IPS DF 19.7 (cell line): ENCODE measurements around the gene NDUFA3.
"Not testable (repeated sequence)": the region's sequence is repeated elsewhere in the genome, so short reads cannot be mapped to it uniquely, and the experiment has no call there.

Source experiments
- DNase-seq: peaks from one replicate; pipeline ENCODE4 v3.0.0-alpha.2; 2013; ENCODE audit warnings: low read depth, low spot score

Gene NDUFA3

GRCh38 chr19:54102421-54103169 is at the start of gene NDUFA3:
NDUFA3 (plus strand) TSS chr19:54102855; CDS start chr19:54102879, 24 bp downstream.
- DNase-seq = peak; percentile 97

- DNase-seq = no peak
Measured at GRCh38 chr19:54062643-54063042, 40.0 kb upstream of the NDUFA3 start.

- DNase-seq = no peak
Measured at GRCh38 chr19:54063350-54064116, 39.1 kb upstream of the NDUFA3 start, which contains the start of gene VSTM1. VSTM1 (minus strand) TSS chr19:54063897; CDS start chr19:54063777, 120 bp downstream.

GRCh38 chr19:54069470-54069869 is 33.2 kb upstream of the NDUFA3 start:
- DNase-seq = no peak

- no peak for DNase-seq
Measured at GRCh38 chr19:54073829-54074228, 28.8 kb upstream of the NDUFA3 start.

GRCh38 chr19:54074851-54075250 is 27.8 kb upstream of the NDUFA3 start:
- DNase-seq = no peak

- no peak for DNase-seq
Measured at GRCh38 chr19:54077334-54077733, 25.3 kb upstream of the NDUFA3 start.

GRCh38 chr19:54081032-54081431 is 21.6 kb upstream of the NDUFA3 start, which contains the start of gene TARM1:
TARM1 (minus strand) TSS chr19:54081365; CDS start chr19:54081340, 25 bp downstream.
- DNase-seq = no peak

GRCh38 chr19:54084410-54084809 is 18.2 kb upstream of the NDUFA3 start:
- no peak for DNase-seq

- DNase-seq = no peak
Measured at GRCh38 chr19:54094426-54095000, 8.1 kb upstream of the NDUFA3 start.

- no peak for DNase-seq
Measured at GRCh38 chr19:54095136-54095858, 7.4 kb upstream of the NDUFA3 start.

GRCh38 chr19:54095859-54096616 is 6.6 kb upstream of the NDUFA3 start:
- DNase-seq = not testable (repeated sequence)

GRCh38 chr19:54096617-54097106 is 6.0 kb upstream of the NDUFA3 start:
- DNase-seq = no peak

- no peak for DNase-seq
Measured at GRCh38 chr19:54099190-54099902, 3.3 kb upstream of the NDUFA3 start.

GRCh38 chr19:54099903-54100255 is 2.8 kb upstream of the NDUFA3 start:
- DNase-seq = not testable (repeated sequence)

GRCh38 chr19:54100561-54100960 is 2.1 kb upstream of the NDUFA3 start, which contains the start of gene OSCAR:
OSCAR (minus strand) TSS chr19:54100803; CDS start chr19:54100792, 11 bp downstream.
- DNase-seq = no peak

- no peak for DNase-seq
Measured at GRCh38 chr19:54104998-54105715, 2.5 kb downstream of the NDUFA3 start.

- no peak for DNase-seq
Measured at GRCh38 chr19:54105796-54106195, 3.1 kb downstream of the NDUFA3 start.

- no peak for DNase-seq
Measured at GRCh38 chr19:54106716-54107115, 4.1 kb downstream of the NDUFA3 start.
